Nucleus accumbens (tissue), 56 donors: Measurements from ENCODE around the gene HPX.

ENCODE experiments used
- DNase-seq, 56 donors: peaks; one replicate each; lab custom pipeline; 2025; lab: John Stamatoyannopoulos, UW

HPX gene

GRCh38 chr11:6468712-6469495, 28.1 kb upstream of the HPX start:
- peak in 55 of 56 donors; percentile 10 to 95 (median 76) for DNase-seq

GRCh38 chr11:6459099-6459450, 18.3 kb upstream of the HPX start:
- DNase-seq: no peak

- no peak for DNase-seq
These were observed 17.7 kb upstream of the HPX start for GRCh38 chr11:6458352-6459098.

GRCh38 chr11:6457581-6458320, 17.0 kb upstream of the HPX start:
- no peak for DNase-seq

GRCh38 chr11:6456361-6457073, 15.7 kb upstream of the HPX start:
- DNase-seq: no peak

GRCh38 chr11:6455070-6455469, 14.3 kb upstream of the HPX start:
- DNase-seq: no peak

GRCh38 chr11:6453152-6453551, 12.4 kb upstream of the HPX start:
- DNase-seq: no peak

- no peak for DNase-seq
These were observed 11.4 kb upstream of the HPX start for GRCh38 chr11:6452219-6452618.

GRCh38 chr11:6448574-6448973, 7.8 kb upstream of the HPX start:
- DNase-seq: no peak

- DNase-seq: peak in 48 of 56 donors; percentile 4 to 77 (median 48)
These were observed 2.6 kb upstream of the HPX start for GRCh38 chr11:6443269-6444003.

- no peak for DNase-seq
These were observed 1.7 kb upstream of the HPX start for GRCh38 chr11:6442441-6442840.

GRCh38 chr11:6438979-6439571, 1.7 kb downstream of the HPX start:
- peak in 35 of 56 donors; percentile 3 to 65 (median 21) for DNase-seq

- no peak for DNase-seq
These were observed 2.8 kb downstream of the HPX start for GRCh38 chr11:6437993-6438392.

- no peak for DNase-seq
These were observed 3.4 kb downstream of the HPX start for GRCh38 chr11:6437423-6437822.

- no peak for DNase-seq
These were observed 6.7 kb downstream of the HPX start for GRCh38 chr11:6433998-6434660.

- no peak for DNase-seq
These were observed 8.9 kb downstream of the HPX start for GRCh38 chr11:6431861-6432260.

- DNase-seq: no peak
These were observed 13.3 kb downstream of the HPX start for GRCh38 chr11:6427516-6427915.

GRCh38 chr11:6420677-6421076, 20.1 kb downstream of the HPX start:
- no peak for DNase-seq
